Measurements from ENCODE around the gene ALDH16A1. TPM values are rescaled to one million over a fixed set of nuclear protein-coding genes. Genes with fewer than 3 reads are reported as not detected.

The ALDH16A1 gene
- total RNA-seq, 1 donor from 2014 or later: 46.0 TPM

GRCh38 chr19:49503582-49503962 lies 50.5 kb downstream of the ALDH16A1 start:
- no peaks in the 10 kb centered on the region for H3K27me3 Mint-ChIP-seq
- TF ChIP-seq CTCF (IDR thresholded peaks at IDR 0.05; ENCODE audit: unreplicated experiment): no peak
- no peak for DNase-seq (ENCODE audit: low spot score, unreplicated experiment)
- no peaks in the 10 kb centered on the region for H3K9me3 Mint-ChIP-seq (ENCODE audit: low read depth)
- H3K4me3 Mint-ChIP-seq (ENCODE audit: low read depth): no peak overlapping the region
- H3K36me3 Mint-ChIP-seq (ENCODE audit: insufficient read depth): peaks cover 7% of the 10 kb centered on the region
- peak overlapping the region; percentile 7 for H3K27ac Mint-ChIP-seq
- H3K4me1 Mint-ChIP-seq (ENCODE audit: low read depth): peaks cover 14% of the 10 kb centered on the region

- DNase-seq (ENCODE audit: low spot score, unreplicated experiment): no peak
- peak; percentile 72 for TF ChIP-seq CTCF (IDR thresholded peaks at IDR 0.05; ENCODE audit: unreplicated experiment)
- H3K4me1 Mint-ChIP-seq (ENCODE audit: low read depth): peaks cover 8% of the 10 kb centered on the region
- H3K27me3 Mint-ChIP-seq: no peaks in the 10 kb centered on the region
- H3K27ac Mint-ChIP-seq: no peak overlapping the region
- no peaks in the 10 kb centered on the region for H3K36me3 Mint-ChIP-seq (ENCODE audit: insufficient read depth)
- no peak overlapping the region for H3K4me3 Mint-ChIP-seq (ENCODE audit: low read depth)
- no peaks in the 10 kb centered on the region for H3K9me3 Mint-ChIP-seq (ENCODE audit: low read depth)
Observed at GRCh38 chr19:49506575-49507105, 53.6 kb downstream of the ALDH16A1 start.

GRCh38 chr19:49507803-49508494 lies 54.9 kb downstream of the ALDH16A1 start:
- no peak for DNase-seq (ENCODE audit: low spot score, unreplicated experiment)
- H3K4me1 Mint-ChIP-seq (ENCODE audit: low read depth): peaks cover 15% of the 10 kb centered on the region
- TF ChIP-seq CTCF (IDR thresholded peaks at IDR 0.05; ENCODE audit: unreplicated experiment): no peak
- H3K36me3 Mint-ChIP-seq (ENCODE audit: insufficient read depth): no peaks in the 10 kb centered on the region
- no peaks in the 10 kb centered on the region for H3K9me3 Mint-ChIP-seq (ENCODE audit: low read depth)
- no peak overlapping the region for H3K4me3 Mint-ChIP-seq (ENCODE audit: low read depth)
- H3K27me3 Mint-ChIP-seq: no peaks in the 10 kb centered on the region
- H3K27ac Mint-ChIP-seq: peak overlapping the region; percentile 33

GRCh38 chr19:49512970-49513745 lies 60.1 kb downstream of the ALDH16A1 start:
- peak; percentile 49 for DNase-seq (ENCODE audit: low spot score, unreplicated experiment)
- Mint-ChIP-seq H3K4me1 (ENCODE audit: low read depth) (peaks cover 28% of the 10 kb centered on the region), H3K36me3 (ENCODE audit: insufficient read depth) (peaks cover 7% of the 10 kb centered on the region), H3K9me3 (ENCODE audit: low read depth) (no peaks in the 10 kb centered on the region), H3K4me3 (ENCODE audit: low read depth) (peak overlapping the region; percentile 82), H3K27ac (peak overlapping the region; percentile 67), H3K27me3 (no peaks in the 10 kb centered on the region)
- no peak for TF ChIP-seq CTCF (IDR thresholded peaks at IDR 0.05; ENCODE audit: unreplicated experiment)

- Mint-ChIP-seq H3K36me3 (ENCODE audit: insufficient read depth) (peaks cover 7% of the 10 kb centered on the region), H3K4me3 (ENCODE audit: low read depth) (peak overlapping the region; percentile 82), H3K27me3 (no peaks in the 10 kb centered on the region), H3K4me1 (ENCODE audit: low read depth) (peaks cover 28% of the 10 kb centered on the region), H3K9me3 (ENCODE audit: low read depth) (no peaks in the 10 kb centered on the region), H3K27ac (peak overlapping the region; percentile 67)
- no peak for TF ChIP-seq CTCF (IDR thresholded peaks at IDR 0.05; ENCODE audit: unreplicated experiment)
- DNase-seq (ENCODE audit: low spot score, unreplicated experiment): no peak
Observed at GRCh38 chr19:49513746-49514118, 60.7 kb downstream of the ALDH16A1 start.

Measured in progenitor cell of endocrine pancreas (in vitro differentiated cells).